GM12873 (cell line): ENCODE measurements around the gene COL24A1.

Experiments
- TF ChIP-seq, protein P1 (sequence below): IDR thresholded peaks from 2 replicates; pipeline ENCODE4 v1.5.1; 2012; ENCODE audit warnings: low read depth, mild to moderate bottlenecking, moderate library complexity, low read length, control low read depth; ENCODE audit not compliant: insufficient read depth; ENCODE audit errors: missing control alignments

COL24A1 gene

DNA sequence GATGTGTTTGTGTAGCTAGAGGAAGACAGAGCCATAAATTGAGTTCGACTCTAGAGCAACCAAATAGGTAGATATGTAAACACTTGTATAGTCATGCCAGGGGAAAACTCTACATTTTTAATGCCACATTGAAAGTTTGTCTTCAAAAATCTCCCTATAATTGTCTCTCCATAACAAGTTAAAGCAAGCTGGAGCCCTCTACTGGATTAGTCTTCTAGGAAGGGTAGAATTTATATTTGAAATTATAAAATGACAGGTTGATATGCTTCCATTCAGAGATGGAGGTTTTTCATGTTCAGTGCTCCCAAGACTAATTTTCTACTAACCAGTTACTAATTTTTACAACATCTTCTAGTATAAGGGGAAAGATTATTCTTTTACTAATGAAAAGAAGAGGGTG lies 13.1 kb upstream of the COL24A1 start:
- TF ChIP-seq, protein P1, sequence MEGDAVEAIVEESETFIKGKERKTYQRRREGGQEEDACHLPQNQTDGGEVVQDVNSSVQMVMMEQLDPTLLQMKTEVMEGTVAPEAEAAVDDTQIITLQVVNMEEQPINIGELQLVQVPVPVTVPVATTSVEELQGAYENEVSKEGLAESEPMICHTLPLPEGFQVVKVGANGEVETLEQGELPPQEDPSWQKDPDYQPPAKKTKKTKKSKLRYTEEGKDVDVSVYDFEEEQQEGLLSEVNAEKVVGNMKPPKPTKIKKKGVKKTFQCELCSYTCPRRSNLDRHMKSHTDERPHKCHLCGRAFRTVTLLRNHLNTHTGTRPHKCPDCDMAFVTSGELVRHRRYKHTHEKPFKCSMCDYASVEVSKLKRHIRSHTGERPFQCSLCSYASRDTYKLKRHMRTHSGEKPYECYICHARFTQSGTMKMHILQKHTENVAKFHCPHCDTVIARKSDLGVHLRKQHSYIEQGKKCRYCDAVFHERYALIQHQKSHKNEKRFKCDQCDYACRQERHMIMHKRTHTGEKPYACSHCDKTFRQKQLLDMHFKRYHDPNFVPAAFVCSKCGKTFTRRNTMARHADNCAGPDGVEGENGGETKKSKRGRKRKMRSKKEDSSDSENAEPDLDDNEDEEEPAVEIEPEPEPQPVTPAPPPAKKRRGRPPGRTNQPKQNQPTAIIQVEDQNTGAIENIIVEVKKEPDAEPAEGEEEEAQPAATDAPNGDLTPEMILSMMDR, result no peak

DNA sequence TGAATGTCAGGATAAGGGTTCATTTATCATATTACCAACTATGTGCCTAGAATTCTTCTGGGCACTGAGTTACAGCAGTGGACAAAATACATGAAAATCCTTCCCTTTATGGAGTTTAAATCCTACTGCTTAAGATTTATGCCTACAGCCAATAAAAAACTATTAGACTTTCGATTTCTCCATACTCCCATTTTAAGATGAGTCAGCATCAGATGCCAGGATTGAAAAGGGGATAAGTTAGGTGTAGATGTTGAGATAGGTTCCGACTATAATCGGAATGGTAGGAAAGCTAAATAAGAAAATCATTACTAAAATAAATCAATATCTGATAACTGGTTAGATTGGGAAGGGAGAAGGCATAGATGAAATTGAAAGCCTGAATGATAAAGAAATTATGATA lies 3.2 kb upstream of the COL24A1 start:
- TF ChIP-seq, protein P1, result no peak

DNA sequence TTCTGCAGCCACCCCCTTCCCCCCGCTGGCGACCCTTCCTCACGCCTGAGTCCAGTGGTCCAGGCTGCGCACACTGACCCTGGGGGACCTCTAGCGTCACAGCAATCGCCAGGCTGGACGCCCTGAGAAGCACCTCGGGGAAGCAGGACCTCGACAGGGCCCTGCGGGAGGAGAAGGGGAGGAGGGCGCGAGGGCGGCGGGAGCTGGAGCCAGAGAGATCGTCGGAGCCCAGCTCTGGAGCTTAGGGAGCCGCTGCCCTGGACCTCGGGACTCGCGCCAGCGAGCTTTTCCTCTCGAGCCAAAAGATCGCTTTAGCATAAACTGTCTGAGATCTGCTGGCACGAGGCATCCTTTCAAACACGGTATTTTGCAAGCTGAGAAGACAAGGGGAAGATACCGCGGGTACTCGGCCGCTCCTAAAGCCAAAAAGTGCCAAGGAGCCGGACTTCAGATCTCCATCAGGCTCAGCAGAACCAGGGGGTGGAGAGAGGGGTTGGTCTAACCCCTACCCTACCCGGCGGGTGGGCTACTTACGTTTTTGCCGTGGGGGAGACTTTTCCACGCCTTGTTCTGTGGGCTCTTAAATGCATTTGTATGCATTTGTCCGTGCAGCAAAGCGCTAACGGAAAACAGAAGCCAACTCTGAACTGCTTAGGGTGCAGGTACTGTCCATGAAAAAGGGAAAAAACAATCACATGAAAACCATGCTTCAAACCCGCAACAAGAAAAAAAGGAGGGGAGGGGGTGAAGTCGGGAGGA lies 586 bp downstream of the COL24A1 start:
- TF ChIP-seq, protein P1, result no peak

DNA sequence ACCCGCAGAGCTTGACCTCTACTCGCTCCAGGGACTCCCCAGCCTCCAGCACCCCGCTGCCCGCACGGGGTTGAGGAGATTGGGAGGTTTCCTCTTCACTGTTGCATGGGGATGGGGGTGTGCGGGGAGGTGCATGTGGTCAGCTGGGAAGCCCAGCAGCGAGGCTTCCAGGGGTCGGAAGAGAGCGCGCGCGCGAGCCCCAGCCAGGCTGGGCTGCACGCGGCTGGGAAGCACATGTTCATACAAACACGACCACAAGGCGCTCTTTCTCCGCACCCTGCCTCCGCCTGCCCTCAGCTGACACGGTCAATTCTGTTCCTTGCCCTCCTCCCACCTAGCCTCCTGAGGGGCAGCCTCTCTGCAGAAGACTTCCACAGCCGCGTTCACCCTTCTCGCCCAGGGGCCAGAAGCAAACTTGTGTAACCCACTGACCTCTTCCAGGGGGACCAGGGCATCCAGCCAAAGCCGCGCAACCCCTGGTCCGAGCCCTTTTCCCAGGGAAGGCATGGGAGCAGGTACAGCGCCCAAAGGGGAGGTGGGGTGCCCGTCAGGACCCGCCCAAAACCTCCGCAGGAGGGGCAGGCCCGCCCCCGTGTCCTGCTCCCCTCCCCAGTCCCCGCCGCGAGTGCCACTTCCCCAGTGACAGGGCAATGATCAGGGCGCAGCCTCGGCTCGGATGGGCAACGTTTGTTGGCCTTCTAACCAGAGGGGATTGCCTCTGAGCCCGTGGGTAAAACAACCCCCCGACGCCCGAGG lies 1.3 kb downstream of the COL24A1 start:
- TF ChIP-seq, protein P1, result no peak

DNA sequence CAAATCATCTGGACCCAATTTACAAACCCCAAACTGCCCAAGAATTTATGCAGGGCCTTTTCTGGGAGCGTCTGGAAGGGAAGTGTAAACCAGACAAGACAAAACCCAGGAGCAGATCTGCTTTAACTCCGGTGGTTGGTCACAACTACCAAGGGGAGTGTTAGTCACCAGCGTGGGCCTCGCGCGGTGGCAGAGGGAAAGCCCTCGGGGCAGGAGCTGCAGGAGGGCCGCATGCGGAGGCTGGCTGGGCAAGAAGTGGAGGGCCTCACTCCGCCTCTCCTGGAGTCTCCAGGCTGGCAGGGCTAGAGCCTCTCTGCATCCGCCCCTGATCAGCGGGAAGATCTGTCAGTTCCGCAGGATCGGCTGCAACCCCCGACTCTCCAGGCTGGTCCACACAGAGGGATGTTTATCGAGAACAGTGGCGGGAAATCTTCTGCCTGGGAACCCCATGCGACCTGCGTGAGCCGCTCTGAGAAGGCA lies 2.0 kb downstream of the COL24A1 start:
- TF ChIP-seq, protein P1, result no peak

DNA sequence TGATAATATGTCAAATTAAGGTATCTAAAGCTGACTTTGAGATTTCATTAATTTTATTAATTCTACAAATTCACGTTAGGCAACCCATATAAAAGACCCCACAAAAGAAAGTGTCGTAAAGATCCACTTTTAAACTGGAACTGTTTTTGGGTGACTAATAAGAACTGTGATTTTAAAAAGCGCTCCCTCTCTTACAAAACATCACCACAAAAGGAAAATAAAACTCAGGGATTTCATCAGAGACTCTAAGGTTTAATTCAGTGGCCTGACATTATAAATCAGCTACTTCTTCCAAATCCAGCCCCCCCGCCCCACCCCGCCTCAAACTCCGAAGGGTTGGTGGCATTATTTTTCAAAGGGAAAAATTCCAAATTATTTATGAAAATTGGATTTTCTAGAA lies 2.7 kb downstream of the COL24A1 start:
- TF ChIP-seq, protein P1, result no peak

DNA sequence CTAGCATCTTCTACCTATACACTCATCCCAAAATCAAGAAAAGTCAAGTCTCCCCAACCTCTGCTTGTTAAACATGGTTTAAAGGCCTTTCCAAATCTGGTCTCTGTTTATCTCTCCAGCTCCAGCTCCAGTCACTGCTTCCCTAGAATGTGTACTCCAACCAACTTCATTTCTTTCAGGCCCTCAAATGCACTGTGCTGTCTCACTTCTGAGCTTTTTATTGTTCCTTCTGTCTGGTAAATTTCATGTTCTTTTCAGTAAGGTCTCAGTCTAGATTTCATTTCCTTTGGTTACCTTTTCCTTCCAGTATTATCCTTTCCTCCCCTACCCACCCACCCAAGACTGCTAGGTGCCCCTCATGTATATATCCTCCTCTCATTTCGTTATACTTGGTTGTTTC lies 3.7 kb downstream of the COL24A1 start:
- TF ChIP-seq, protein P1, result no peak
